ENCODE data around the gene PTPRN2.

The PTPRN2 gene

GRCh38 chr7:157688533-157689268 is 898.9 kb downstream of the PTPRN2 start:
- Mint-ChIP-seq H3K36me3 (ENCODE audit: low read depth) (no peaks in the 10 kb centered on the region), H3K4me1 (peaks cover 35% of the 10 kb centered on the region), H3K27ac (no peak overlapping the region), H3K27me3 (ENCODE audit: low read depth, poor library complexity) (peaks cover 83% of the 10 kb centered on the region), H3K4me3 (peak overlapping the region; percentile 65), H3K9me3 (no peaks in the 10 kb centered on the region)
- no peak for TF ChIP-seq CTCF (IDR thresholded peaks at IDR 0.05)
- DNase-seq = peak; percentile 54

- Mint-ChIP-seq H3K9me3 (no peaks in the 10 kb centered on the region), H3K4me3 (peak overlapping the region; percentile 65), H3K36me3 (ENCODE audit: low read depth) (no peaks in the 10 kb centered on the region), H3K27me3 (ENCODE audit: low read depth, poor library complexity) (peaks cover 86% of the 10 kb centered on the region), H3K27ac (no peak overlapping the region), H3K4me1 (peaks cover 41% of the 10 kb centered on the region)
- DNase-seq = no peak
- no peak for TF ChIP-seq CTCF (IDR thresholded peaks at IDR 0.05)
Observed at GRCh38 chr7:157687845-157688532, 899.6 kb downstream of the PTPRN2 start.

GRCh38 chr7:157687158-157687557 is 900.5 kb downstream of the PTPRN2 start:
- no peak for TF ChIP-seq CTCF (IDR thresholded peaks at IDR 0.05)
- Mint-ChIP-seq H3K4me3 (no peak overlapping the region), H3K9me3 (no peaks in the 10 kb centered on the region), H3K36me3 (ENCODE audit: low read depth) (peaks cover 4% of the 10 kb centered on the region), H3K27ac (no peak overlapping the region), H3K27me3 (ENCODE audit: low read depth, poor library complexity) (peaks cover 88% of the 10 kb centered on the region), H3K4me1 (peaks cover 45% of the 10 kb centered on the region)
- no peak for DNase-seq

DNA sequence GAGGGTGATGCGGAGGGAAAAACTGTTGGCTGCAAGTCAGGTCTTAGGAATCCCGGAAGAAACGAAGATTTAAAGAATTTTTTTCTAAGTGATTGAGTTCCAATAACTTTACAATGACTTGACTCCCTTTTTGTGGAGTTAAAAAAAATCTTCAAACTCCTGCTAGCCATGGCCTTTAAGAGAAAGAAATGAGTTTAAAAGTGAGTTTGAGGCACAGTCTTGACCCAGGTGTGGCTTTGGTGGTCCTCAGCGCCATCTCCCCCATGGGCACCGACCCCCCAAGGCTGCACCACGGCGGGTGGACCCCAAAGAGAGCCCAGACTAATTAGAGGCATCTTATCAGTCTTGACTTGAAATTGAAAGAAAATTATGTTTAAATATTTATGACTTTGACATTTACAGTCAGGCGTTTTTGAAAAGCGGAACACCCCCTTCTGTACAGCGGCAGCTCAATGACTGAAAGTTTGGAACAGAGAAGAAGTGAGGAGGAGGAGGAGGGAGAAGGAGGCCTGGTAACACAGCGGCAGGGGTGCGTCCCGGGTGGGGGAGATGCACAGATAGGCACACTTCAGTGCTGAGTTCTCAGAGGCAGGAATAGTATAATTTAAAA is 901.2 kb downstream of the PTPRN2 start:
- Mint-ChIP-seq H3K9me3 (no peaks in the 10 kb centered on the region), H3K27ac (no peak overlapping the region), H3K4me3 (peak overlapping the region; percentile 34), H3K36me3 (ENCODE audit: low read depth) (peaks cover 8% of the 10 kb centered on the region), H3K4me1 (peaks cover 47% of the 10 kb centered on the region), H3K27me3 (ENCODE audit: low read depth, poor library complexity) (peaks cover 88% of the 10 kb centered on the region)
- DNase-seq = no peak
- no peak for TF ChIP-seq CTCF (IDR thresholded peaks at IDR 0.05)

DNA sequence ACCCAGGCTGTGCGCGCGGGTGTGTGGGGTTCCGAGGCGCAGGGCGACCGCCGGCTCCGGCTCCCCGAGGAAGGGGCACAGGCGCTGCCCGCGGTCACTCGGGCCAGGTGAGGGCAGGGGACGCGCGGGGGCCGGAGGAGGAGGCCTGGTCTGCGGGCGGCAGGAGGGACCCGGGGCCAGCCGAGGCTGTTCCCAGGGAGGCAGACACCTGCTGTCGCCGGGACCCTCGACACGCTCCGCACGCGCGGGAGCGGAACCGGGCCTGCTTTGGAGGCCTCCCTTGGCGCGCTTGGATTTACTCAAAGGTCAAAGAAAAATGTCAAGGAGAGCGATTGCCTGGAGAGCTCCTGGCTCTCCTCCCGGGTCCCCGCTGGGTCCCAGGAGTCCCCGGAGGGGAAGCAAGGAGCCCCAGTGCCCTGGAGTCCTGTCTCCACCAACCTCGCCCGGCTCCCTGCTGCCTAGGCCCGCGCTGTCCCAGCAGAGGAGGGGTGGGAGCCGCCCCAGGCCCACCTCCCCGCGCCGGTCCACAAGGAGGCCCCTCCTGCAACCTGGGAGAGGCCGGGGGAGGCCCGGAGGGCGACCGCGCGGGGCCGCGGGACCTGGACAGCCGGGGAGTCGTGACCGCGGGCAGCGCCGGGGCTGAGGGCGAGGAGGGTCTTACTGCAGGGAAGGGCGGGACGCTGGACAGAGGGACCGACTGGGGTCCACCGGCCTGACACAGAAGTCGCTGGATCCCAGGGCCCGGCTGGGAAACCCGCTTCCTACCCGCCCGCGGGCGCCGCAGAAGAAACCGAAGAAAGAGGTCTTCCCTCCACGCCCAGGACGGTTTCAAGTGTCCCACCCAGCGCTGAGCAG is 902.0 kb downstream of the PTPRN2 start:
- Mint-ChIP-seq H3K27ac (no peak overlapping the region), H3K9me3 (no peaks in the 10 kb centered on the region), H3K36me3 (ENCODE audit: low read depth) (peaks cover 8% of the 10 kb centered on the region), H3K4me1 (peaks cover 48% of the 10 kb centered on the region), H3K4me3 (peak overlapping the region; percentile 58), H3K27me3 (ENCODE audit: low read depth, poor library complexity) (peaks cover 90% of the 10 kb centered on the region)
- TF ChIP-seq CTCF (IDR thresholded peaks at IDR 0.05) = no peak
- DNase-seq = peak; percentile 54

All from nephron progenitor cell (in vitro differentiated cells).